ENCODE measurements around the gene PPP1R9A. TPM values are rescaled to one million over a fixed set of nuclear protein-coding genes. Genes with fewer than 3 reads are reported as not detected.

PPP1R9A gene
- total and polyA plus RNA-seq, 12 donors, result 1.4 to 41.9 (median 29.1) TPM

- H3K27me3 ChIP-seq, result no peaks in the 10 kb centered on the region
- peaks cover 0 to 11% (median 0%) of the 10 kb centered on the region in 9 donors for H3K4me1 ChIP-seq
- peaks cover 0 to 9% (median 0%) of the 10 kb centered on the region in 11 donors for H3K9me3 ChIP-seq
- ATAC-seq (no peak), DNase-seq (no peak)
- H3K27ac ChIP-seq, result no peak overlapping the region
- H3K4me3 ChIP-seq, result no peak overlapping the region
- no peaks in the 10 kb centered on the region for H3K36me3 ChIP-seq
- WGBS, 2 donors, result 95 to 97% methylated on average over 2 of the region's 2 CpGs
- intact Hi-C loops (cut with DNase I), result loop anchor here in 1 of 10 donors (10.0 kb wide), 1 partner anchor 544 kb away; no protein-coding TSS in a partner anchor
- TF ChIP-seq, protein P1, sequence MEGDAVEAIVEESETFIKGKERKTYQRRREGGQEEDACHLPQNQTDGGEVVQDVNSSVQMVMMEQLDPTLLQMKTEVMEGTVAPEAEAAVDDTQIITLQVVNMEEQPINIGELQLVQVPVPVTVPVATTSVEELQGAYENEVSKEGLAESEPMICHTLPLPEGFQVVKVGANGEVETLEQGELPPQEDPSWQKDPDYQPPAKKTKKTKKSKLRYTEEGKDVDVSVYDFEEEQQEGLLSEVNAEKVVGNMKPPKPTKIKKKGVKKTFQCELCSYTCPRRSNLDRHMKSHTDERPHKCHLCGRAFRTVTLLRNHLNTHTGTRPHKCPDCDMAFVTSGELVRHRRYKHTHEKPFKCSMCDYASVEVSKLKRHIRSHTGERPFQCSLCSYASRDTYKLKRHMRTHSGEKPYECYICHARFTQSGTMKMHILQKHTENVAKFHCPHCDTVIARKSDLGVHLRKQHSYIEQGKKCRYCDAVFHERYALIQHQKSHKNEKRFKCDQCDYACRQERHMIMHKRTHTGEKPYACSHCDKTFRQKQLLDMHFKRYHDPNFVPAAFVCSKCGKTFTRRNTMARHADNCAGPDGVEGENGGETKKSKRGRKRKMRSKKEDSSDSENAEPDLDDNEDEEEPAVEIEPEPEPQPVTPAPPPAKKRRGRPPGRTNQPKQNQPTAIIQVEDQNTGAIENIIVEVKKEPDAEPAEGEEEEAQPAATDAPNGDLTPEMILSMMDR (IDR thresholded peaks at IDR 0.05), result no peak
These were observed 301.9 kb downstream of the PPP1R9A start for GRCh38 chr7:95209276-95209675.

GRCh38 chr7:95209788-95210187 lies 302.4 kb downstream of the PPP1R9A start:
- DNase-seq (no peak), ATAC-seq (no peak)
- Histone ChIP-seq H3K36me3 (no peaks in the 10 kb centered on the region), H3K4me3 (no peak overlapping the region), H3K4me1 (peaks cover 0 to 13% (median 0%) of the 10 kb centered on the region in 9 donors), H3K27me3 (no peaks in the 10 kb centered on the region), H3K27ac (no peak overlapping the region), H3K9me3 (peaks cover 0 to 9% (median 0%) of the 10 kb centered on the region in 11 donors)
- intact Hi-C loops (cut with DNase I), result loop anchor here in 1 of 10 donors (10.0 kb wide), 1 partner anchor 545 kb away; no protein-coding TSS in a partner anchor
- TF ChIP-seq, protein P1 (IDR thresholded peaks at IDR 0.05), result no peak
- 51 to 53% methylated on average over 2 of the region's 2 CpGs for WGBS, 2 donors

DNA sequence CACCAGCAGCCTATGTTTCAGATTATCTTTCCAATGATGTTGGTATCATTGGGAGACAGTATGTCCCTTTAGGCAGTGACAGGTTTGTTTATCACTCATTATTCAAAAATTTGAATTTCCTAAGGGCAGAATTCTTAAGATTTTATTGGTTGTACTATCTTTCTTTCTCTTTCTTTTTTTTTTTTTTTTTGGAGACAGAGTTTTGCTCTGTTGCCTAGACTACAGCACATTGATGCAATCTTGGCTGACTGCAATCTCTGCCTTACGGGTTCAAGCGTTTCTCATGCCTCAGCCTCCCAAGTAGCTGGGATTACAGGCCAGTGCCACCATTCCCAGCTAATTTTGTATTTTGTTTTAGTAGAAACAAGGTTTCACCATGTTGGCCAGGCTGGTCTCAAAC lies 305.8 kb downstream of the PPP1R9A start:
- Histone ChIP-seq H3K27ac (peak overlapping the region in 3 of 10 donors; percentile 37 to 55 (median 39)), H3K9me3 (peaks cover 0 to 17% (median 0%) of the 10 kb centered on the region in 11 donors), H3K4me3 (no peak overlapping the region), H3K36me3 (no peaks in the 10 kb centered on the region), H3K4me1 (peaks cover 0 to 13% (median 0%) of the 10 kb centered on the region in 9 donors), H3K27me3 (no peaks in the 10 kb centered on the region)
- TF ChIP-seq, protein P1 (IDR thresholded peaks at IDR 0.05), result no peak
- ATAC-seq, result peak in 1 of 8 donors; percentile 52
- intact Hi-C loops (cut with DNase I), result no loop called here
- WGBS, 2 donors, result 77 to 80% methylated on average over 2 of the region's 2 CpGs
- no peak for DNase-seq

DNA sequence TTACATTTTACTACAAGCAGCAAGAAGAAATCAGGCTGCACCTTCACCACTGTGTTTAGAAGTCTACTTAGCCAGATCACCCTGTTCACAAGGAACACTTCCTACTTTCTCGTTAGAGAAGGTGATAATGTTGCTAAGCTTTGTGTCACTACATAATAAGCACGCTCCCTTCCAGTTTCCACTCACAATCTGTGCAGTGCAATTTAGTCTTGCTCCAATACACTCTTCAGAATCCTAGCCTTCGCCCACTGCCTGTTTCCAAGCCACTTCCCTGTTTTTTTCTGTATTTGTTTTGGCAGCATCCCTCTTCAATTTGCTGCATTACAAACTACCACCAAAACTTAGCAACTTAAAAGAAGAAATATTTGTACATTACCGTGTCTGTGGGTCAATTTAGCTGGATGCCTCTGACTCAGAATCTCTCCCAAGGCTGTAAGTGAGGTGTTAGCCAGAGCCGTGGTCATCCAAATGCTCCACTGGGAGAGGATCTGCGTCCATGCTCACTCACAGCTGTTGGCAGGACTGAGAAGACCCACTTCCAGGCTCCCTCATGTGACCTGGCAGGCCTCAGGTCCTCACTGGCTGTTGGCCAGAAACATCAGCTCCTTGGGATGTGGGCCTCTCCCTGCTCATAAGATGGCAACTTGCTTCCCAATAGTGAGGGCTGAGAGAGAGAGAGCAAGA lies 306.6 kb downstream of the PPP1R9A start:
- Histone ChIP-seq H3K4me3 (no peak overlapping the region), H3K36me3 (no peaks in the 10 kb centered on the region), H3K9me3 (peaks cover 0 to 17% (median 0%) of the 10 kb centered on the region in 11 donors), H3K27me3 (no peaks in the 10 kb centered on the region), H3K27ac (peak overlapping the region in 3 of 10 donors; percentile 37 to 62 (median 55)), H3K4me1 (peaks cover 0 to 13% (median 0%) of the 10 kb centered on the region in 9 donors)
- ATAC-seq (peak; percentile 84 to 99 (median 92)), DNase-seq (peak; percentile 66 to 76)
- intact Hi-C loops (cut with DNase I), result no loop called here
- WGBS, 2 donors, result 36 to 53% methylated on average over 6 of the region's 6 CpGs
- TF ChIP-seq, protein P1 (IDR thresholded peaks at IDR 0.05), result no peak

Measured in heart right ventricle (tissue), 16 donors.